SK-N-SH (cell line): Measurements from ENCODE around the gene CHCHD6.

Source experiments
- CTCF ChIP-seq: fragments of 200-600 bp; sonication (generic); IDR thresholded peaks from 2 replicates; pipeline ENCODE4 v1.6.1; 2017; ENCODE audit warnings: antibody characterized with exemption, mild to moderate bottlenecking, moderate library complexity
- EP300 ChIP-seq, 2 experiments: IDR thresholded peaks; 2 replicates each; pipeline versions ENCODE4 v1.4.0 to v1.6.1; 2012; ENCODE audit warnings: borderline replicate concordance in 1 of 2, low read depth in 1 of 2, low read length in 1 of 2
- EZH2phosphoT487 ChIP-seq: fragments of 200-600 bp; sonication (generic); IDR thresholded peaks from 2 replicates; pipeline ENCODE4 v1.6.1; 2017; ENCODE audit warnings: low read depth, mixed run types, mild to moderate bottlenecking, antibody characterized with exemption, moderate library complexity, borderline replicate concordance
- GABPA ChIP-seq: IDR thresholded peaks from 2 replicates; pipeline ENCODE4 v1.4.0; 2012; ENCODE audit warnings: low read depth, mild to moderate bottlenecking
- POLR2AphosphoS5 ChIP-seq: IDR thresholded peaks from 2 replicates; pipeline ENCODE4 v1.6.1; 2012; ENCODE audit warnings: low read depth, low read length
- RAD21 ChIP-seq: IDR thresholded peaks from 2 replicates; pipeline ENCODE4 v1.6.1; 2012; ENCODE audit warnings: mild to moderate bottlenecking, low read length
- RCOR1 ChIP-seq: fragments of 150-350 bp; IDR thresholded peaks from 2 replicates; pipeline ENCODE4 v1.6.1; 2017; ENCODE audit warnings: antibody characterized with exemption, low read length
- REST ChIP-seq: IDR thresholded peaks from 2 replicates; pipeline ENCODE4 v1.6.1; 2012; ENCODE audit warnings: mild to moderate bottlenecking, low read depth, low read length, moderate library complexity
- RXRA ChIP-seq: IDR thresholded peaks from 2 replicates; pipeline ENCODE4 v1.4.0; 2012; ENCODE audit warnings: low read depth, mild to moderate bottlenecking, borderline replicate concordance
- TAF1 ChIP-seq: IDR thresholded peaks from 2 replicates; pipeline ENCODE4 v1.6.1; 2012; ENCODE audit warnings: low read depth, mild to moderate bottlenecking, low read length, moderate library complexity, borderline replicate concordance
- TCF12 ChIP-seq: IDR thresholded peaks from 2 replicates; pipeline ENCODE4 v1.4.0; 2012
- YY1 ChIP-seq: IDR thresholded peaks from 2 replicates; pipeline ENCODE4 v1.4.0; 2012; ENCODE audit warnings: low read depth, mild to moderate bottlenecking

- TF ChIP-seq GABPA: no peak
- 0 out of 2 replicates have a peak, but pooled peaks have one; percentile 16 for TF ChIP-seq CTCF
- no peak for TF ChIP-seq EP300 (IDR thresholded peaks at IDR 0.05; ENCODE audit: borderline replicate concordance in 1 of 2, low read depth in 1 of 2, low read length in 1 of 2)
- TF ChIP-seq EZH2phosphoT487: no peak
- no peak for TF ChIP-seq RCOR1
- TF ChIP-seq POLR2AphosphoS5: no peak
- TF ChIP-seq REST: no peak
- no peak for TF ChIP-seq RXRA
- TF ChIP-seq YY1: no peak
- TF ChIP-seq TAF1: no peak
- no peak for TF ChIP-seq TCF12
- no peak for TF ChIP-seq RAD21
These were observed 7.2 kb downstream of the CHCHD6 start for GRCh38 chr3:126711121-126711760.
